Endothelial cell of umbilical vein (primary cell): ENCODE results near the gene DDA1.
"Not testable (repeated sequence)": the region's sequence is repeated elsewhere in the genome, so short reads cannot be mapped to it uniquely, and the experiment has no call there.

Experiments
- CTCF ChIP-seq, 2 donors: IDR thresholded peaks; 1 replicate in 1 of 2; 2 replicates in 1 of 2; pipeline ENCODE4 v1.5.1; 2011; ENCODE audit warnings: low read length in 2 of 2, mild to moderate bottlenecking in 2 of 2, moderate library complexity in 2 of 2, control low read depth in 1 of 2, inconsistent platforms in 1 of 2, low read depth in 1 of 2; ENCODE audit not compliant: insufficient read depth in 1 of 2; ENCODE audit errors: extremely low read depth in 1 of 2
- EZH2 ChIP-seq: IDR thresholded peaks from 2 replicates; pipeline ENCODE4 v1.6.1; 2012; ENCODE audit warnings: borderline replicate concordance, low read depth, mild to moderate bottlenecking, moderate library complexity, low read length, inconsistent platforms; ENCODE audit not compliant: severe bottlenecking
- GATA2 ChIP-seq: IDR thresholded peaks from 2 replicates; pipeline ENCODE4 v1.7.0; 2011; ENCODE audit warnings: low read depth, mild to moderate bottlenecking, moderate library complexity, mixed read lengths, low read length; ENCODE audit not compliant: insufficient read length, insufficient read depth
- MAX ChIP-seq: IDR thresholded peaks from 2 replicates; pipeline ENCODE4 v1.6.1; 2011; ENCODE audit not compliant: insufficient read depth, insufficient read length
- MYC ChIP-seq: IDR thresholded peaks from one replicate; pipeline ENCODE4 v1.6.1; 2011; ENCODE audit warnings: mild to moderate bottlenecking, low read depth, low read length
- POLR2A ChIP-seq: IDR thresholded peaks from 2 replicates; pipeline ENCODE4 v1.6.1; 2012; ENCODE audit warnings: low read depth, mild to moderate bottlenecking, control low read depth, low read length
- POLR2AphosphoS5 ChIP-seq: IDR thresholded peaks from 2 replicates; pipeline ENCODE4 v1.6.1; 2012; ENCODE audit warnings: low read depth, mild to moderate bottlenecking, control low read depth, low read length, moderate library complexity; ENCODE audit not compliant: insufficient read depth

- TF ChIP-seq POLR2A; CTCF (IDR thresholded peaks at IDR 0.05; ENCODE audit: extremely low read depth in 1 of 2, insufficient read depth in 1 of 2, low read depth in 1 of 2, low read length in 2 of 2); POLR2AphosphoS5; EZH2; MYC; MAX; GATA2: not testable (repeated sequence)
Observed at GRCh38 chr19:17363852-17364605, 54.7 kb downstream of the DDA1 start.
